NT2/D1 (cell line): ENCODE measurements around the gene RGCC.

Source experiments
- SUZ12 ChIP-seq: IDR thresholded peaks from 2 replicates; pipeline ENCODE4 v1.6.1; 2011; ENCODE audit not compliant: insufficient read length, insufficient read depth; ENCODE audit errors: extremely low read depth
- YY1 ChIP-seq: IDR thresholded peaks from 2 replicates; pipeline ENCODE4 v1.6.1; 2011; ENCODE audit not compliant: insufficient read length, insufficient read depth
- ZNF274 ChIP-seq: IDR thresholded peaks from 2 replicates; pipeline ENCODE4 v1.6.1; 2011; ENCODE audit warnings: mild to moderate bottlenecking, low read depth, low read length

DNA sequence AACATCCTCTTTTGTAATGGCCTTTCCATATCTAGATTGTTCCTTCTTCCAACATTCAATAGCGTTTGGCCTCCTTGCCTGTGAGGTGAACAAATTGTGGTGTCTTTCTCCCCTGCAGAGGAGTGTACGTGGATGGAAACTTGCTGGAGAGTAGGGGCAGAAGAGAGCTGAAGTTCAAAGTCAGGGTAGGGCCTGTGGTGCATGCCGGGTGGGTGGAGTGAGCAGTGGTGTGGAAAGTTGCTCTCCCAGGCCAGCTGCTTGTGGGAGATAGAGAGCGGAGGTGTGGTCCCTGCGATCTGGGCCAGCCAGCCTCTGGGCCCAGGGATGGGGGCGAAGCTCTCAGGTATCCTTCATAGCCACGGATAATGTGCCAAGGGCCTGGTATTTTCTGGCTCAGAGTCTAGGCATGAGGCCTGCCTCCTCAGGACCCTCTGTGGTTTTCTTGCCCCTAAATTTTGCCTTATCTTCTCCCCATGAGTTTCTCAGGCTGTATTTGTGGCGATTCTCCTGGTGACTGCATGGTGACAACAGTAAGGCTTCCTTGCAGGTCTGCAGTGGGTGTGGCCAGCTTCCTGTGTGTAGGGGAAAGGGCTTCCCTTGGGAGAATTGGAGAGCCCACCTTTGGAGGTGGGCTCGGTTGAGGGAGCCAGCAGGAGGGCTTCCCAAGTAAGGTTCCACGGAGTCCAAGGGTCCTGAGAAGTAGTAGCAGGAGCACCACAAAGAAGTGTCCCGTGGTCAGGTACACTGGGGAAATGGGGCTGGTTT lies 6.7 kb downstream of the RGCC start:
- TF ChIP-seq SUZ12 (no peak), YY1 (no peak), ZNF274 (no peak)
